Activated T-cell treated with anti-CD3 and anti-CD28 coated beads for 4 hours (primary cell): ENCODE measurements around the gene SLC8A2.

Experiments used
- DNase-seq: peaks from one replicate; pipeline ENCODE4 v3.0.0-alpha.2; 2020

Gene SLC8A2

GRCh38 chr19:47378246-47378645 is 93.4 kb downstream of the SLC8A2 start:
- DNase-seq, result no peak
